Keratinocyte (primary cell): ENCODE measurements around the gene ADAMTS2. TPM values are rescaled to one million over a fixed set of nuclear protein-coding genes. Genes with fewer than 3 reads are reported as not detected.

Source experiments
- DNase-seq: peaks from one replicate; pipeline ENCODE4 v3.0.0-alpha.2; 2011; ENCODE audit warnings: low read depth, missing footprints, low spot score
- FAIRE-seq: peaks from 2 replicates; lab custom pipeline; 2011; peaks lifted over from hg19 to GRCh38; lab: Jason Lieb, UNC
- H2AFZ ChIP-seq: 2 replicates; pipeline ENCODE4 v1.6.0; 2012; ENCODE audit warnings: low read length, control low read depth, inconsistent platforms; ENCODE audit not compliant: control insufficient read depth
- H3K27ac ChIP-seq: 2 replicates; pipeline ENCODE4 v1.5.1; 2011; ENCODE audit warnings: low read length; ENCODE audit not compliant: control insufficient read depth, insufficient read depth
- H3K27me3 ChIP-seq: 3 replicates; pipeline ENCODE4 v1.6.0; 2011; ENCODE audit warnings: low read length; ENCODE audit not compliant: control insufficient read depth, insufficient read depth; ENCODE audit errors: extremely low read depth
- H3K36me3 ChIP-seq, 2 experiments: 2 replicates in 1 of 2; 3 replicates in 1 of 2; pipeline ENCODE4 v1.5.1; 2011; ENCODE audit warnings: low read length in 2 of 2, mild to moderate bottlenecking in 1 of 2; ENCODE audit not compliant: control insufficient read depth in 2 of 2, insufficient read depth in 2 of 2; ENCODE audit errors: extremely low read depth in 1 of 2
- H3K4me1 ChIP-seq: 3 replicates; pipeline ENCODE4 v1.5.1; 2011; ENCODE audit warnings: low read length; ENCODE audit not compliant: control insufficient read depth, insufficient read depth; ENCODE audit errors: extremely low read depth
- H3K4me2 ChIP-seq: 3 replicates; pipeline ENCODE4 v1.6.0; 2011; ENCODE audit warnings: low read depth, low read length; ENCODE audit not compliant: control insufficient read depth, insufficient read depth; ENCODE audit errors: extremely low read depth
- H3K4me3 ChIP-seq, 3 experiments: fragments of 200-600 bp in 1 of 3; sonication (generic) in 1 of 3; 2 replicates in 2 of 3; 3 replicates in 1 of 3; pipeline ENCODE4 v1.5.1; 2011 to 2016; ENCODE audit warnings: low read length in 3 of 3, mild to moderate bottlenecking in 3 of 3, control low read depth in 2 of 3, inconsistent platforms in 1 of 3, low read depth in 1 of 3, mixed read lengths in 1 of 3, mixed run types in 1 of 3, moderate library complexity in 1 of 3; ENCODE audit not compliant: control insufficient read depth in 2 of 3, insufficient read depth in 2 of 3; ENCODE audit errors: extremely low read depth in 1 of 3
- H3K79me2 ChIP-seq: 2 replicates; pipeline ENCODE4 v1.6.0; 2012; ENCODE audit warnings: low read length; ENCODE audit not compliant: control insufficient read depth, insufficient read depth
- H3K9ac ChIP-seq: 3 replicates; pipeline ENCODE4 v1.6.0; 2011; ENCODE audit warnings: low read length; ENCODE audit not compliant: control insufficient read depth, insufficient read depth; ENCODE audit errors: extremely low read depth
- H3K9me1 ChIP-seq: 3 replicates; pipeline ENCODE4 v1.6.0; 2011; ENCODE audit warnings: low read length; ENCODE audit not compliant: control insufficient read depth, insufficient read depth; ENCODE audit errors: extremely low read depth
- H3K9me3 ChIP-seq: 2 replicates; pipeline ENCODE4 v1.5.1; 2012; ENCODE audit warnings: low read depth, low read length; ENCODE audit not compliant: control insufficient read depth
- H4K20me1 ChIP-seq: 3 replicates; pipeline ENCODE4 v1.6.0; 2011; ENCODE audit warnings: low read length; ENCODE audit not compliant: control insufficient read depth, insufficient read depth; ENCODE audit errors: extremely low read depth
- EZH2 ChIP-seq: IDR thresholded peaks from one replicate; pipeline ENCODE4 v1.6.1; 2012; ENCODE audit warnings: inconsistent platforms, mild to moderate bottlenecking, low read length, moderate library complexity
- dilution Hi-C: fragments of 300-500 bp; cut with MboI; formaldehyde crosslinking; loops from one replicate; pipeline ENCODE4 v1.7.0; 2020; ENCODE audit warnings: low sequenced_read_pairs; ENCODE audit not compliant: extremely low pct_ligation_motif_present
- polyA plus RNA-seq, 5 experiments: library from polyadenylated mRNA; depleted of rRNA in 3 of 5; stranded (reverse) in 3 of 5; stranded (forward) in 1 of 5; unstranded in 1 of 5; fragments of >200 nt; gene quantifications; 1 replicate in 1 of 5; 2 replicates in 3 of 5; 3 replicates in 1 of 5; pipeline versions ENCODE4 v1.2.1 to v1.2.3, GENCODE V29; 2011 to 2012; ENCODE audit warnings: missing spikeins in 2 of 5, low read depth in 1 of 5, low replicate concordance in 1 of 5
- TF ChIP-seq, protein P1 (sequence below), 3 experiments: IDR thresholded peaks in 1 of 3; conservative IDR thresholded peaks in 1 of 3; optimal IDR thresholded peaks in 1 of 3; 2 replicates in 2 of 3; 3 replicates in 1 of 3; pipeline versions ENCODE3 to v1.5.1; 2011; ENCODE audit warnings: low read length in 3 of 3, mild to moderate bottlenecking in 3 of 3, moderate library complexity in 2 of 3, control low read depth in 1 of 3, inconsistent platforms in 1 of 3; ENCODE audit not compliant: insufficient read depth in 2 of 3; ENCODE audit errors: extremely low read depth in 1 of 3

Gene ADAMTS2
- polyA plus RNA-seq, 1 donor (not counting 4 experiments of a cell fraction or from before 2014, with no cell fraction given): not detected

- Histone ChIP-seq H3K36me3 (no peaks in the 10 kb centered on the region), H3K9me3 (peaks cover 15% of the 10 kb centered on the region), H3K79me2 (no peaks in the 10 kb centered on the region), H2AFZ (no peak overlapping the region), H3K4me2 (no peak overlapping the region), H3K4me3 (no peak overlapping the region), H3K27ac (no peak overlapping the region), H4K20me1 (no peaks in the 10 kb centered on the region), H3K4me1 (no peaks in the 10 kb centered on the region), H3K27me3 (no peaks in the 10 kb centered on the region), H3K9me1 (no peaks in the 10 kb centered on the region), H3K9ac (no peak overlapping the region)
- TF ChIP-seq, protein P1, sequence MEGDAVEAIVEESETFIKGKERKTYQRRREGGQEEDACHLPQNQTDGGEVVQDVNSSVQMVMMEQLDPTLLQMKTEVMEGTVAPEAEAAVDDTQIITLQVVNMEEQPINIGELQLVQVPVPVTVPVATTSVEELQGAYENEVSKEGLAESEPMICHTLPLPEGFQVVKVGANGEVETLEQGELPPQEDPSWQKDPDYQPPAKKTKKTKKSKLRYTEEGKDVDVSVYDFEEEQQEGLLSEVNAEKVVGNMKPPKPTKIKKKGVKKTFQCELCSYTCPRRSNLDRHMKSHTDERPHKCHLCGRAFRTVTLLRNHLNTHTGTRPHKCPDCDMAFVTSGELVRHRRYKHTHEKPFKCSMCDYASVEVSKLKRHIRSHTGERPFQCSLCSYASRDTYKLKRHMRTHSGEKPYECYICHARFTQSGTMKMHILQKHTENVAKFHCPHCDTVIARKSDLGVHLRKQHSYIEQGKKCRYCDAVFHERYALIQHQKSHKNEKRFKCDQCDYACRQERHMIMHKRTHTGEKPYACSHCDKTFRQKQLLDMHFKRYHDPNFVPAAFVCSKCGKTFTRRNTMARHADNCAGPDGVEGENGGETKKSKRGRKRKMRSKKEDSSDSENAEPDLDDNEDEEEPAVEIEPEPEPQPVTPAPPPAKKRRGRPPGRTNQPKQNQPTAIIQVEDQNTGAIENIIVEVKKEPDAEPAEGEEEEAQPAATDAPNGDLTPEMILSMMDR (optimal IDR thresholded peaks at IDR 0.05 in 1 of 3, IDR thresholded peaks at IDR 0.05 in 1 of 3, conservative IDR thresholded peaks at IDR 0.05 in 1 of 3; ENCODE audit: extremely low read depth in 1 of 3, insufficient read depth in 2 of 3, low read length in 3 of 3): no peak
- TF ChIP-seq EZH2: no peak
- DNase-seq: no peak
- no peak for FAIRE-seq
- dilution Hi-C loops: no loop called here
Measured at GRCh38 chr5:179206366-179206765, 138.9 kb downstream of the ADAMTS2 start.

DNA sequence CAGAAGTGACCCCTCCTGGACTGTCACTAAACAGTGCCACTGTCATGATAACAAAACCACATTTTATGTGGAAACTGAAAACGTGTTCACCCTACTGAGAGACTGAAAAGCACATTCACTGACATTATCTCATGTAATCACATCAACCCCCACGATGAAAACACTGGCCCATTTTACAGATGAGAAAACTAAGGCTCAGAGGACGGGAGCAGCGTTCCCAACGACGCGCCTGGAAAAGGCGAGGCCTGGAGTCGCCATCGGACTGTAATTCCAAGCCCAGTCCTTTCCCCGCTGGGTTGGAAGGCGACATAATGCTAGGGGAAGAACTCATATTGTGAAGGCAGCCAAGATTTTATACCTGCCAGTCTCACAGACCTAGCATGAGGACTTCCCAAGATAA lies 140.0 kb downstream of the ADAMTS2 start:
- H4K20me1 ChIP-seq: no peaks in the 10 kb centered on the region
- H3K79me2 ChIP-seq: no peaks in the 10 kb centered on the region
- TF ChIP-seq EZH2: no peak
- TF ChIP-seq, protein P1 (optimal IDR thresholded peaks at IDR 0.05 in 1 of 3, IDR thresholded peaks at IDR 0.05 in 1 of 3, conservative IDR thresholded peaks at IDR 0.05 in 1 of 3; ENCODE audit: extremely low read depth in 1 of 3, insufficient read depth in 2 of 3, low read length in 3 of 3): no peak
- dilution Hi-C loops: no loop called here
- DNase-seq (no peak), FAIRE-seq (no peak)
- no peaks in the 10 kb centered on the region for H3K9me1 ChIP-seq
- H3K9ac ChIP-seq: no peak overlapping the region
- H3K9me3 ChIP-seq: peaks cover 15% of the 10 kb centered on the region
- no peak overlapping the region for H3K27ac ChIP-seq
- H3K36me3 ChIP-seq: no peaks in the 10 kb centered on the region
- no peaks in the 10 kb centered on the region for H3K27me3 ChIP-seq
- no peak overlapping the region for H3K4me3 ChIP-seq
- no peak overlapping the region for H2AFZ ChIP-seq
- H3K4me1 ChIP-seq: no peaks in the 10 kb centered on the region
- H3K4me2 ChIP-seq: no peak overlapping the region
